GM12878 (cell line): Measurements from ENCODE around the gene VWA3B. TPM values are rescaled to one million over a fixed set of nuclear protein-coding genes. Genes with fewer than 3 reads are reported as not detected.

Experiments
- ATAC-seq: fragments of 200-7000 bp; cut with Tn5 transposase; 3 replicates; pipeline ENCODE4 v1.9.1; 2020; ENCODE audit warnings: mild to moderate bottlenecking, moderate library complexity
- BruUV-seq: library from RNA; stranded (reverse); fragments of 400-500 nt; replicated peaks from 2 replicates; lab custom pipeline; 2021; lab: Mats Ljungman, UMichigan
- CTCF ChIA-PET: fragments of 300-600 bp; sonication (Branson Sonifier 250); formaldehyde crosslinking; extraction: SDS; loops from one replicate; lab custom pipeline; 2021; ENCODE audit warnings: inconsistent platforms; lab: Yijun Ruan, JAX
- POLR2A ChIA-PET: fragments of 350-600 bp; formaldehyde crosslinking; extraction: SDS; loops from one replicate; lab custom pipeline; 2021; ENCODE audit warnings: inconsistent platforms; lab: Charles Lee
- RAD21 ChIA-PET: fragments of 300-600 bp; sonication (Branson Sonifier 250); formaldehyde crosslinking; loops from one replicate; lab custom pipeline; 2023; ENCODE audit warnings: antibody characterized with exemption; ENCODE audit not compliant: unreplicated experiment; lab: Charles Lee
- SMC1A ChIA-PET: fragments of 300-600 bp; sonication (Branson Sonifier 250); formaldehyde crosslinking; loops from one replicate; lab custom pipeline; 2023; ENCODE audit not compliant: unreplicated experiment, uncharacterized antibody; lab: Charles Lee
- DNase-seq: peaks from one replicate; pipeline ENCODE4 v3.0.0-alpha.2; 2011; ENCODE audit warnings: low read depth, low spot score
- FAIRE-seq: peaks from 3 replicates; lab custom pipeline; 2011; peaks lifted over from hg19 to GRCh38; lab: Jason Lieb, UNC
- H2AFZ ChIP-seq: 2 replicates; pipeline ENCODE4 v1.6.0; 2011; ENCODE audit warnings: low read depth, low read length, control low read depth; ENCODE audit not compliant: control insufficient read depth
- H3K27ac ChIP-seq: 2 replicates; pipeline ENCODE4 v1.5.1; 2011; ENCODE audit warnings: control low read depth; ENCODE audit not compliant: control insufficient read depth, insufficient read depth
- H3K27me3 ChIP-seq, 2 experiments: replicated peaks in 1 of 2; 2 replicates each; pipeline versions ENCODE4 v1.6.0 to v1.6.1; 2011; ENCODE audit warnings: low read length in 1 of 2; ENCODE audit not compliant: control insufficient read depth in 2 of 2, insufficient read depth in 2 of 2
- H3K36me3 ChIP-seq, 2 experiments: 2 replicates each; pipeline ENCODE4 v1.5.1; 2011; ENCODE audit warnings: low read length in 1 of 2; ENCODE audit not compliant: control insufficient read depth in 2 of 2, insufficient read depth in 2 of 2
- H3K4me1 ChIP-seq: 2 replicates; pipeline ENCODE4 v1.6.1; 2011; ENCODE audit warnings: mild to moderate bottlenecking, low read length, moderate library complexity, mixed read lengths; ENCODE audit not compliant: control insufficient read depth, insufficient read depth
- H3K4me2 ChIP-seq: 2 replicates; pipeline ENCODE4 v1.6.0; 2011; ENCODE audit warnings: control low read depth; ENCODE audit not compliant: control insufficient read depth, insufficient read depth
- H3K4me3 ChIP-seq: fragments of 200-600 bp; sonication (generic); 2 replicates; pipeline ENCODE4 v1.5.1; 2016
- H3K79me2 ChIP-seq: 2 replicates; pipeline ENCODE4 v1.6.0; 2011; ENCODE audit warnings: low read length; ENCODE audit not compliant: control insufficient read depth, insufficient read depth
- H3K9ac ChIP-seq: 2 replicates; pipeline ENCODE4 v1.8.0; 2011; ENCODE audit warnings: low read length, control low read depth, mixed read lengths; ENCODE audit not compliant: control insufficient read depth, insufficient read depth
- H3K9me3 ChIP-seq: replicated peaks from 3 replicates; pipeline ENCODE4 v1.5.1; 2011; ENCODE audit warnings: mild to moderate bottlenecking, low read length; ENCODE audit not compliant: control insufficient read depth, insufficient read depth
- H4K20me1 ChIP-seq: 2 replicates; pipeline ENCODE4 v1.6.0; 2011; ENCODE audit not compliant: control insufficient read depth, insufficient read depth
- BHLHE40 ChIP-seq, 2 experiments: fragments of 450-650 bp in 1 of 2; IDR thresholded peaks; 2 replicates each; pipeline ENCODE4 v1.6.1; 2011 to 2017; ENCODE audit warnings: low read depth in 2 of 2, borderline replicate concordance in 1 of 2, improper control_type of control experiment in 1 of 2, low read length in 1 of 2, mild to moderate bottlenecking in 1 of 2
- CEBPB ChIP-seq, 2 experiments: fragments of 150-350 bp in 1 of 2; IDR thresholded peaks; 2 replicates each; pipeline ENCODE4 v1.6.1; 2012 to 2014; ENCODE audit warnings: low read depth in 2 of 2, low read length in 2 of 2, borderline replicate concordance in 1 of 2, inconsistent platforms in 1 of 2
- CREM ChIP-seq: IDR thresholded peaks from 2 replicates; pipeline ENCODE4 v1.6.1; 2014; ENCODE audit warnings: antibody characterized with exemption, low read depth
- EED ChIP-seq: sonication (generic); IDR thresholded peaks from 2 replicates; pipeline ENCODE4 v1.6.1; 2016; ENCODE audit warnings: antibody characterized with exemption, low read depth
- ESRRA ChIP-seq: IDR thresholded peaks from 2 replicates; pipeline ENCODE4 v1.6.1; 2012; ENCODE audit warnings: mild to moderate bottlenecking, low read length, improper control_type of control experiment
- ETV6 ChIP-seq, 2 experiments: fragments of 450-650 bp in 1 of 2; IDR thresholded peaks in 1 of 2; conservative IDR thresholded peaks in 1 of 2; 2 replicates each; pipeline ENCODE4 v1.6.1; 2014; ENCODE audit warnings: antibody characterized with exemption in 1 of 2, borderline replicate concordance in 1 of 2, low read depth in 1 of 2, mild to moderate bottlenecking in 1 of 2, moderate library complexity in 1 of 2
- GABPA ChIP-seq: IDR thresholded peaks from 2 replicates; pipeline ENCODE4 v1.6.1; 2014; ENCODE audit warnings: antibody characterized with exemption, low read depth, mild to moderate bottlenecking, inconsistent platforms
- LARP7 ChIP-seq: fragments of 450-650 bp; IDR thresholded peaks from 2 replicates; pipeline ENCODE4 v1.6.1; 2017; ENCODE audit warnings: mild to moderate bottlenecking
- MEF2B ChIP-seq: fragments of 450-650 bp; IDR thresholded peaks from 2 replicates; pipeline ENCODE4 v1.6.1; 2018; ENCODE audit warnings: mild to moderate bottlenecking, moderate library complexity; ENCODE audit not compliant: partially characterized antibody, poor library complexity, severe bottlenecking
- MYC ChIP-seq: IDR thresholded peaks from 2 replicates; pipeline ENCODE4 v1.6.1; 2011; ENCODE audit warnings: mild to moderate bottlenecking, low read length, moderate library complexity, inconsistent platforms; ENCODE audit not compliant: insufficient read depth, insufficient replicate concordance, insufficient read length, severe bottlenecking
- RB1 ChIP-seq: fragments of 450-650 bp; formaldehyde crosslinking; IDR thresholded peaks from 2 replicates; pipeline ENCODE4 v1.6.1; 2017; ENCODE audit warnings: mild to moderate bottlenecking, borderline replicate concordance
- SMAD5 ChIP-seq: IDR thresholded peaks from 2 replicates; pipeline ENCODE4 v1.6.1; 2016; ENCODE audit warnings: antibody characterized with exemption, low read depth
- ZNF217 ChIP-seq: fragments of 450-650 bp; IDR thresholded peaks from 2 replicates; pipeline ENCODE4 v1.6.1; 2017; ENCODE audit warnings: antibody characterized with exemption, mild to moderate bottlenecking
- WGBS: methylation state at CpG from one replicate; pipeline ENCODE4 v1.1.6; 2016; ENCODE audit warnings: low lambda C conversion rate; ENCODE audit not compliant: insufficient replicate concordance, insufficient coverage; ENCODE audit errors: missing lambda C conversion rate; 5-methylcytosine and 5-hydroxymethylcytosine counted together
- in situ Hi-C: fragments of 300-500 bp; cut with MboI; formaldehyde crosslinking; loops from 9 replicates; pipeline ENCODE4 v1.14.3; 2018; ENCODE audit warnings: mixed read lengths
- intact Hi-C: fragments of 100-400 bp; cut with micrococcal nuclease; formaldehyde crosslinking; loops from one replicate; pipeline ENCODE4 v1.14.2; 2022; ENCODE audit not compliant: unreplicated experiment
- polyA plus RNA-seq, 11 experiments: library from polyadenylated mRNA; depleted of rRNA in 4 of 11; unstranded in 6 of 11; stranded (reverse) in 5 of 11; fragments of >200 nt; fragmentation: Nextera tagmentation in 4 of 11; fragmentation: Illumina TruSeq in 1 of 11; extraction: Ambion mirVana in 4 of 11; extraction: Trizol in 1 of 11; gene quantifications; 1 replicate in 1 of 11; 2 replicates in 10 of 11; pipeline versions ENCODE4 v1.2.1 to v1.2.3, GENCODE V29; 2011 to 2016; ENCODE audit warnings: inconsistent platforms in 2 of 11, missing spikeins in 2 of 11, low read depth in 1 of 11
- total RNA-seq, 4 experiments: library from RNA; depleted of rRNA in 3 of 4; stranded (reverse); fragments of >200 nt in 3 of 4; fragmentation: Illumina TruSeq in 1 of 4; extraction: Trizol in 1 of 4; gene quantifications; 2 replicates each; pipeline versions ENCODE4 v1.2.1 to v1.2.3, GENCODE V29; 2013 to 2021
- TF ChIP-seq, protein P1 (sequence below): IDR thresholded peaks from 2 replicates; pipeline ENCODE4 v1.6.1; 2012; ENCODE audit warnings: low read depth, low read length, improper control_type of control experiment

VWA3B gene
- total and polyA plus RNA-seq, 10 of the 15 experiments (the other 5 are each of a cell fraction or from before 2014, with no cell fraction given) = 0.04 to 0.86 (median 0.19) TPM; not detected in 4

DNA sequence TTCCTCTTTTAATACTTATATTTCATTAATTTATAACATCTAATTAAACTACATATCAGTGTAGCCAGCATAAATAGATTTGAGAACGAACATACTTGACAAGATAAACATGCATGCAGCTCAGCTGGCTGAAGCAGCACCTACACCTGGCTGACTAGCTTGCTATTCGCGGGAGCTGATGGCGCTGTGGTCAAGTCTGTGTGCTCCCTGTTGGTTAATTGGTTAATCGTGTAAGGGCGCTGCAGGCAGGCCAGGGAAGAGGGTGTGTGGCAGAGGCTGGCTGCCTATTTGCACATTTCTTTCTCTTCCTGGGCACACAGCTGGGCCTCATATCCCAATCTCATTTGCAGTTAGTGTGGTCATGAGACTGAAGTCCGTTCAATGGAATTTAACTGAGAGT, 14.5 kb upstream of the VWA3B start:
- no peak for TF ChIP-seq CREM
- TF ChIP-seq RB1 = no peak
- no peak for TF ChIP-seq SMAD5
- TF ChIP-seq CEBPB (IDR thresholded peaks at IDR 0.05; ENCODE audit: borderline replicate concordance in 1 of 2, low read depth in 2 of 2, low read length in 2 of 2) = no peak
- TF ChIP-seq ESRRA = no peak
- no peak for TF ChIP-seq BHLHE40 (IDR thresholded peaks at IDR 0.05; ENCODE audit: borderline replicate concordance in 1 of 2, low read depth in 2 of 2, low read length in 1 of 2)
- TF ChIP-seq LARP7 = no peak
- no peak for TF ChIP-seq MEF2B
- no peak for TF ChIP-seq MYC
- TF ChIP-seq ETV6 (conservative IDR thresholded peaks at IDR 0.05 in 1 of 2, IDR thresholded peaks at IDR 0.05 in 1 of 2; ENCODE audit: borderline replicate concordance in 1 of 2, low read depth in 1 of 2) = no peak
- TF ChIP-seq EED = no peak
- TF ChIP-seq GABPA = no peak
- TF ChIP-seq, protein P1, sequence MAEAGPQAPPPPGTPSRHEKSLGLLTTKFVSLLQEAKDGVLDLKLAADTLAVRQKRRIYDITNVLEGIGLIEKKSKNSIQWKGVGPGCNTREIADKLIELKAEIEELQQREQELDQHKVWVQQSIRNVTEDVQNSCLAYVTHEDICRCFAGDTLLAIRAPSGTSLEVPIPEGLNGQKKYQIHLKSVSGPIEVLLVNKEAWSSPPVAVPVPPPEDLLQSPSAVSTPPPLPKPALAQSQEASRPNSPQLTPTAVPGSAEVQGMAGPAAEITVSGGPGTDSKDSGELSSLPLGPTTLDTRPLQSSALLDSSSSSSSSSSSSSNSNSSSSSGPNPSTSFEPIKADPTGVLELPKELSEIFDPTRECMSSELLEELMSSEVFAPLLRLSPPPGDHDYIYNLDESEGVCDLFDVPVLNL = no peak
- TF ChIP-seq ZNF217 = no peak
- in situ Hi-C loops = no loop called here

More for the DNA sequence above, 14.5 kb upstream of the VWA3B start:
- Histone ChIP-seq H3K79me2 (no peaks in the 10 kb centered on the region), H2AFZ (no peak overlapping the region), H3K9ac (no peak overlapping the region), H3K36me3 (no peaks in the 10 kb centered on the region), H3K4me1 (no peaks in the 10 kb centered on the region), H3K27me3 (no peaks in the 10 kb centered on the region), H3K4me3 (no peak overlapping the region), H3K9me3 (no peaks in the 10 kb centered on the region), H4K20me1 (no peaks in the 10 kb centered on the region), H3K4me2 (no peak overlapping the region), H3K27ac (no peak overlapping the region)
- RAD21 ChIA-PET = no interaction called here
- intact Hi-C loops = no loop called here
- CTCF ChIA-PET = no interaction called here
- 78% methylated on average over 7 of the region's 7 CpGs for WGBS
- FAIRE-seq (no peak), DNase-seq (no peak), ATAC-seq (no peak)
- SMC1A ChIA-PET = interaction anchor here (0.6 to 1.6 kb wide), 5 partner anchors 9 to 201 kb away, joined by 3 to 6 read pairs (median 4); no protein-coding TSS in a partner anchor
- no TSS peak for BruUV-seq
- POLR2A ChIA-PET = no interaction called here
